ENCODE data around the gene TRIM28. TPM values are rescaled to one million over a fixed set of nuclear protein-coding genes. Genes with fewer than 3 reads are reported as not detected.

TRIM28 gene
- total RNA-seq, 1 experiment from 2014 or later, result 863 TPM

- H3K27me3 Mint-ChIP-seq (ENCODE audit: insufficient read depth, unreplicated experiment), result no peaks in the 10 kb centered on the region
- peaks cover 20% of the 10 kb centered on the region for H3K36me3 ChIP-seq (ENCODE audit: control insufficient read depth, insufficient read depth, low read length)
- no peak overlapping the region for H3K27ac Mint-ChIP-seq (ENCODE audit: unreplicated experiment)
- BruUV-seq (replicated peaks), result TSS peak; percentile 36
- H3K9me3 ChIP-seq, result no peaks in the 10 kb centered on the region
- no peak overlapping the region for H3K4me3 ChIP-seq (ENCODE audit: low read depth, low read length)
- no peak overlapping the region for H3K4me3 Mint-ChIP-seq (ENCODE audit: unreplicated experiment)
- intact Hi-C loops (cut with micrococcal nuclease; ENCODE audit: unreplicated experiment), result no loop called here
- no peaks in the 10 kb centered on the region for H3K9me3 Mint-ChIP-seq (ENCODE audit: unreplicated experiment)
- ChIA-PET POLR2A (interaction anchor here (0.9 to 3.5 kb wide), 2 partner anchors 8 to 11 kb away, joined by 4 to 40 read pairs; partner anchors contain the start of gene TRIM28), CTCF (no interaction called here)
- H3K4me1 Mint-ChIP-seq (ENCODE audit: low read depth, unreplicated experiment), result peaks cover 22% of the 10 kb centered on the region
- no peaks in the 10 kb centered on the region for H3K27me3 ChIP-seq (replicated peaks; ENCODE audit: control insufficient read depth, insufficient read depth, low read length)
- DNase-seq, result no peak
- TF ChIP-seq CTCF (IDR thresholded peaks at IDR 0.05; ENCODE audit: insufficient read depth in 1 of 2, low read depth in 1 of 2, low read length in 1 of 2, severe bottlenecking in 1 of 2, unreplicated experiment in 1 of 2), result no peak
- peaks cover 10% of the 10 kb centered on the region; the same call in 1 of the 2 replicates for H3K4me1 ChIP-seq
- H3K36me3 Mint-ChIP-seq (ENCODE audit: insufficient read depth, unreplicated experiment), result peaks cover 98% of the 10 kb centered on the region
Observed at GRCh38 chr19:58551577-58552471, 8.0 kb downstream of the TRIM28 start.

GRCh38 chr19:58552655-58553054, 8.8 kb downstream of the TRIM28 start:
- CTCF ChIA-PET, result no interaction called here
- peaks cover 13% of the 10 kb centered on the region for H3K36me3 ChIP-seq (ENCODE audit: control insufficient read depth, insufficient read depth, low read length)
- H3K27me3 ChIP-seq (replicated peaks; ENCODE audit: control insufficient read depth, insufficient read depth, low read length), result no peaks in the 10 kb centered on the region
- Mint-ChIP-seq H3K4me1 (ENCODE audit: low read depth, unreplicated experiment) (peaks cover 29% of the 10 kb centered on the region), H3K36me3 (ENCODE audit: insufficient read depth, unreplicated experiment) (peaks cover 98% of the 10 kb centered on the region), H3K27ac (ENCODE audit: unreplicated experiment) (peak overlapping the region; percentile 5), H3K9me3 (ENCODE audit: unreplicated experiment) (no peaks in the 10 kb centered on the region), H3K27me3 (ENCODE audit: insufficient read depth, unreplicated experiment) (no peaks in the 10 kb centered on the region), H3K4me3 (ENCODE audit: unreplicated experiment) (no peak overlapping the region)
- no peak for DNase-seq
- POLR2A ChIA-PET, result interaction anchor here (0.7 to 3.5 kb wide), 2 partner anchors 9 to 27 kb away, joined by 3 to 40 read pairs; partner anchors contain the start of gene TRIM28
- no peaks in the 10 kb centered on the region for H3K9me3 ChIP-seq
- no peak for TF ChIP-seq CTCF (IDR thresholded peaks at IDR 0.05; ENCODE audit: insufficient read depth in 1 of 2, low read depth in 1 of 2, low read length in 1 of 2, severe bottlenecking in 1 of 2, unreplicated experiment in 1 of 2)
- peaks cover 14% of the 10 kb centered on the region; the same call in 1 of the 2 replicates for H3K4me1 ChIP-seq
- intact Hi-C loops (cut with micrococcal nuclease; ENCODE audit: unreplicated experiment), result no loop called here
- BruUV-seq (replicated peaks), result no TSS peak
- H3K4me3 ChIP-seq (ENCODE audit: low read depth, low read length), result no peak overlapping the region

- Histone ChIP-seq H3K4me3 (ENCODE audit: low read depth, low read length) (peak overlapping the region; percentile 58), H3K4me1 (peaks cover 14% of the 10 kb centered on the region; the same call in 1 of the 2 replicates), H3K27me3 (replicated peaks; ENCODE audit: control insufficient read depth, insufficient read depth, low read length) (no peaks in the 10 kb centered on the region), H3K36me3 (ENCODE audit: control insufficient read depth, insufficient read depth, low read length) (peaks cover 8% of the 10 kb centered on the region), H3K9me3 (no peaks in the 10 kb centered on the region)
- Mint-ChIP-seq H3K4me3 (ENCODE audit: unreplicated experiment) (peak overlapping the region; percentile 90), H3K27ac (ENCODE audit: unreplicated experiment) (peak overlapping the region; percentile 97), H3K9me3 (ENCODE audit: unreplicated experiment) (no peaks in the 10 kb centered on the region), H3K27me3 (ENCODE audit: insufficient read depth, unreplicated experiment) (no peaks in the 10 kb centered on the region), H3K4me1 (ENCODE audit: low read depth, unreplicated experiment) (peaks cover 33% of the 10 kb centered on the region), H3K36me3 (ENCODE audit: insufficient read depth, unreplicated experiment) (peaks cover 98% of the 10 kb centered on the region)
- intact Hi-C loops (cut with micrococcal nuclease; ENCODE audit: unreplicated experiment), result no loop called here
- ChIA-PET POLR2A (interaction anchor here (1.5 to 3.5 kb wide), 2 partner anchors 9 to 10 kb away, joined by 4 to 40 read pairs; partner anchors contain the start of gene TRIM28), CTCF (no interaction called here)
- no peak for DNase-seq
- no TSS peak for BruUV-seq (replicated peaks)
- TF ChIP-seq CTCF (IDR thresholded peaks at IDR 0.05; ENCODE audit: insufficient read depth in 1 of 2, low read depth in 1 of 2, low read length in 1 of 2, severe bottlenecking in 1 of 2, unreplicated experiment in 1 of 2), result no peak
Observed at GRCh38 chr19:58553799-58554493, 10.1 kb downstream of the TRIM28 start.
